H1 (cell line): ENCODE results near the gene AP5Z1. TPM values are rescaled to one million over a fixed set of nuclear protein-coding genes. Genes with fewer than 3 reads are reported as not detected.

Experiments
- CTBP2 ChIP-seq: IDR thresholded peaks from 2 replicates; pipeline ENCODE4 v1.7.0; 2011; ENCODE audit warnings: borderline replicate concordance, mild to moderate bottlenecking, moderate library complexity, mixed read lengths, low read length; ENCODE audit not compliant: insufficient read depth, insufficient read length
- RNF2 ChIP-seq: fragments of 200-900, 300-1000 bp; sonication (generic); IDR thresholded peaks from 2 replicates; pipeline ENCODE4 v1.7.1; 2016; ENCODE audit warnings: borderline replicate concordance, low read depth, mild to moderate bottlenecking, antibody characterized with exemption, low read length; ENCODE audit not compliant: poor library complexity, severe bottlenecking; ENCODE audit errors: missing control alignments
- SUZ12 ChIP-seq: fragments of 200-600 bp; sonication (generic); IDR thresholded peaks from 2 replicates; pipeline ENCODE4 v1.6.1; 2012; ENCODE audit warnings: mild to moderate bottlenecking, inconsistent platforms, low read length, moderate library complexity, mixed read lengths
- TCF12 ChIP-seq: IDR thresholded peaks from 2 replicates; pipeline ENCODE4 v1.6.1; 2011; ENCODE audit warnings: low read depth, mild to moderate bottlenecking, low read length
- ZNF274 ChIP-seq: IDR thresholded peaks from 2 replicates; pipeline ENCODE4 v1.7.0; 2012; ENCODE audit warnings: low read length, borderline replicate concordance; ENCODE audit errors: extremely low read depth
- polyA plus RNA-seq, 7 experiments: library from polyadenylated mRNA; depleted of rRNA in 3 of 7; stranded (reverse) in 5 of 7; unstranded in 2 of 7; fragments of >200 nt in 5 of 7; fragments of 200-250 nt in 2 of 7; gene quantifications; 1 replicate in 5 of 7; 2 replicates in 1 of 7; 4 replicates in 1 of 7; pipeline versions ENCODE4 v1.2.1 to v1.2.3, GENCODE V29; 2011 to 2013; ENCODE audit warnings: missing spikeins in 2 of 7, mixed read lengths in 2 of 7
- total RNA-seq: library from RNA; stranded (reverse); fragmentation: NEBNext Ultra II Directional; extraction: Animal tissue kit (Norgen Biotek cat#: 25700); gene quantifications from 2 replicates; pipeline ENCODE4 v1.2.1, GENCODE V29; 2021

The AP5Z1 gene
- total and polyA plus RNA-seq, 2 of the 8 experiments (the other 6 are each of a cell fraction or from before 2014, with no cell fraction given) = 24.0 to 24.7 TPM

- TF ChIP-seq CTBP2 (no peak), TCF12 (no peak), ZNF274 (no peak), RNF2 (no peak), SUZ12 (no peak)
Observed at GRCh38 chr7:4794591-4795350, 19.3 kb downstream of the AP5Z1 start (continued).
